ENCODE results near the gene ACAP2. TPM values are rescaled to one million over a fixed set of nuclear protein-coding genes. Genes with fewer than 3 reads are reported as not detected.

Gene ACAP2
- polyA plus RNA-seq, 1 donor from 2014 or later: 88.7 TPM

GRCh38 chr3:195250473-195251251, 192.2 kb downstream of the ACAP2 start:
- no peaks in the 10 kb centered on the region for H3K9me2 ChIP-seq (ENCODE audit: insufficient read depth, low read length)
- no peak overlapping the region for H2AFZ ChIP-seq (ENCODE audit: low read depth, low read length)
- H3K27ac ChIP-seq (ENCODE audit: low read length): no peak overlapping the region
- H4K20me1 ChIP-seq (ENCODE audit: insufficient read depth): no peaks in the 10 kb centered on the region
- H3K4me2 ChIP-seq (ENCODE audit: low read length): no peak overlapping the region
- H3K79me2 ChIP-seq (replicated peaks; ENCODE audit: insufficient read depth, low read length): peaks cover 6% of the 10 kb centered on the region
- no peaks in the 10 kb centered on the region for H3K27me3 ChIP-seq (ENCODE audit: insufficient read depth, low read depth, low read length)
- no peaks in the 10 kb centered on the region for H3F3A ChIP-seq (ENCODE audit: insufficient read depth, low read length, poor library complexity, severe bottlenecking)
- H3K9ac ChIP-seq (ENCODE audit: low read length): no peak overlapping the region
- TF ChIP-seq EZH2 (IDR thresholded peaks at IDR 0.05; ENCODE audit: borderline replicate concordance, insufficient read depth, low read length, poor library complexity, severe bottlenecking) (no peak), TAF1 (IDR thresholded peaks at IDR 0.05; ENCODE audit: low read depth) (no peak), RAD21 (conservative IDR thresholded peaks at IDR 0.05) (no peak), EP300 (conservative IDR thresholded peaks at IDR 0.05; ENCODE audit: poor library complexity, severe bottlenecking) (no peak), MXI1 (conservative IDR thresholded peaks at IDR 0.05; ENCODE audit: poor library complexity, severe bottlenecking) (no peak), POLR2AphosphoS5 (IDR thresholded peaks at IDR 0.05) (no peak), SMC3 (conservative IDR thresholded peaks at IDR 0.05; ENCODE audit: poor library complexity) (no peak)
- TF ChIP-seq, protein P1, sequence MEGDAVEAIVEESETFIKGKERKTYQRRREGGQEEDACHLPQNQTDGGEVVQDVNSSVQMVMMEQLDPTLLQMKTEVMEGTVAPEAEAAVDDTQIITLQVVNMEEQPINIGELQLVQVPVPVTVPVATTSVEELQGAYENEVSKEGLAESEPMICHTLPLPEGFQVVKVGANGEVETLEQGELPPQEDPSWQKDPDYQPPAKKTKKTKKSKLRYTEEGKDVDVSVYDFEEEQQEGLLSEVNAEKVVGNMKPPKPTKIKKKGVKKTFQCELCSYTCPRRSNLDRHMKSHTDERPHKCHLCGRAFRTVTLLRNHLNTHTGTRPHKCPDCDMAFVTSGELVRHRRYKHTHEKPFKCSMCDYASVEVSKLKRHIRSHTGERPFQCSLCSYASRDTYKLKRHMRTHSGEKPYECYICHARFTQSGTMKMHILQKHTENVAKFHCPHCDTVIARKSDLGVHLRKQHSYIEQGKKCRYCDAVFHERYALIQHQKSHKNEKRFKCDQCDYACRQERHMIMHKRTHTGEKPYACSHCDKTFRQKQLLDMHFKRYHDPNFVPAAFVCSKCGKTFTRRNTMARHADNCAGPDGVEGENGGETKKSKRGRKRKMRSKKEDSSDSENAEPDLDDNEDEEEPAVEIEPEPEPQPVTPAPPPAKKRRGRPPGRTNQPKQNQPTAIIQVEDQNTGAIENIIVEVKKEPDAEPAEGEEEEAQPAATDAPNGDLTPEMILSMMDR (IDR thresholded peaks at IDR 0.05; ENCODE audit: poor library complexity, severe bottlenecking): no peak
- TF ChIP-seq, protein P2, sequence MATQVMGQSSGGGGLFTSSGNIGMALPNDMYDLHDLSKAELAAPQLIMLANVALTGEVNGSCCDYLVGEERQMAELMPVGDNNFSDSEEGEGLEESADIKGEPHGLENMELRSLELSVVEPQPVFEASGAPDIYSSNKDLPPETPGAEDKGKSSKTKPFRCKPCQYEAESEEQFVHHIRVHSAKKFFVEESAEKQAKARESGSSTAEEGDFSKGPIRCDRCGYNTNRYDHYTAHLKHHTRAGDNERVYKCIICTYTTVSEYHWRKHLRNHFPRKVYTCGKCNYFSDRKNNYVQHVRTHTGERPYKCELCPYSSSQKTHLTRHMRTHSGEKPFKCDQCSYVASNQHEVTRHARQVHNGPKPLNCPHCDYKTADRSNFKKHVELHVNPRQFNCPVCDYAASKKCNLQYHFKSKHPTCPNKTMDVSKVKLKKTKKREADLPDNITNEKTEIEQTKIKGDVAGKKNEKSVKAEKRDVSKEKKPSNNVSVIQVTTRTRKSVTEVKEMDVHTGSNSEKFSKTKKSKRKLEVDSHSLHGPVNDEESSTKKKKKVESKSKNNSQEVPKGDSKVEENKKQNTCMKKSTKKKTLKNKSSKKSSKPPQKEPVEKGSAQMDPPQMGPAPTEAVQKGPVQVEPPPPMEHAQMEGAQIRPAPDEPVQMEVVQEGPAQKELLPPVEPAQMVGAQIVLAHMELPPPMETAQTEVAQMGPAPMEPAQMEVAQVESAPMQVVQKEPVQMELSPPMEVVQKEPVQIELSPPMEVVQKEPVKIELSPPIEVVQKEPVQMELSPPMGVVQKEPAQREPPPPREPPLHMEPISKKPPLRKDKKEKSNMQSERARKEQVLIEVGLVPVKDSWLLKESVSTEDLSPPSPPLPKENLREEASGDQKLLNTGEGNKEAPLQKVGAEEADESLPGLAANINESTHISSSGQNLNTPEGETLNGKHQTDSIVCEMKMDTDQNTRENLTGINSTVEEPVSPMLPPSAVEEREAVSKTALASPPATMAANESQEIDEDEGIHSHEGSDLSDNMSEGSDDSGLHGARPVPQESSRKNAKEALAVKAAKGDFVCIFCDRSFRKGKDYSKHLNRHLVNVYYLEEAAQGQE (IDR thresholded peaks at IDR 0.05; ENCODE audit: borderline replicate concordance): no peak
- H3K4me3 ChIP-seq (ENCODE audit: low read length): no peak overlapping the region
- no peaks in the 10 kb centered on the region for H3K9me3 ChIP-seq (ENCODE audit: low read length)
- no peaks in the 10 kb centered on the region for H3K36me3 ChIP-seq (ENCODE audit: insufficient read depth, low read length)

- Histone ChIP-seq H3K27me3 (ENCODE audit: insufficient read depth, low read depth, low read length) (no peaks in the 10 kb centered on the region), H3K9ac (ENCODE audit: low read length) (no peak overlapping the region), H3K9me2 (ENCODE audit: insufficient read depth, low read length) (no peaks in the 10 kb centered on the region), H3K27ac (ENCODE audit: low read length) (no peak overlapping the region), H3K4me2 (ENCODE audit: low read length) (no peak overlapping the region), H4K20me1 (ENCODE audit: insufficient read depth) (no peaks in the 10 kb centered on the region), H3K36me3 (ENCODE audit: insufficient read depth, low read length) (no peaks in the 10 kb centered on the region), H3K79me2 (replicated peaks; ENCODE audit: insufficient read depth, low read length) (peaks cover 6% of the 10 kb centered on the region), H3K4me3 (ENCODE audit: low read length) (no peak overlapping the region), H3F3A (ENCODE audit: insufficient read depth, low read length, poor library complexity, severe bottlenecking) (no peaks in the 10 kb centered on the region), H2AFZ (ENCODE audit: low read depth, low read length) (no peak overlapping the region), H3K9me3 (ENCODE audit: low read length) (no peaks in the 10 kb centered on the region)
- no peak for TF ChIP-seq EP300 (conservative IDR thresholded peaks at IDR 0.05; ENCODE audit: poor library complexity, severe bottlenecking)
- TF ChIP-seq POLR2AphosphoS5 (IDR thresholded peaks at IDR 0.05): no peak
- TF ChIP-seq MXI1 (conservative IDR thresholded peaks at IDR 0.05; ENCODE audit: poor library complexity, severe bottlenecking): no peak
- TF ChIP-seq RAD21 (conservative IDR thresholded peaks at IDR 0.05): no peak
- no peak for TF ChIP-seq TAF1 (IDR thresholded peaks at IDR 0.05; ENCODE audit: low read depth)
- TF ChIP-seq SMC3 (conservative IDR thresholded peaks at IDR 0.05; ENCODE audit: poor library complexity): no peak
- no peak for TF ChIP-seq EZH2 (IDR thresholded peaks at IDR 0.05; ENCODE audit: borderline replicate concordance, insufficient read depth, low read length, poor library complexity, severe bottlenecking)
- TF ChIP-seq, protein P2 (IDR thresholded peaks at IDR 0.05; ENCODE audit: borderline replicate concordance): no peak
- TF ChIP-seq, protein P1 (IDR thresholded peaks at IDR 0.05; ENCODE audit: poor library complexity, severe bottlenecking): no peak
These were observed 192.9 kb downstream of the ACAP2 start for GRCh38 chr3:195249858-195250464.
